Neuronal stem cell (in vitro differentiated cells): Measurements from ENCODE around the gene GSTT4.

Source experiments
- DNase-seq: peaks from one replicate; pipeline ENCODE4 v3.0.0-alpha.2; 2013; ENCODE audit warnings: low spot score
- H2AFZ ChIP-seq: one replicate; pipeline ENCODE4 v1.6.1; 2013; ENCODE audit warnings: mild to moderate bottlenecking, low read length, inconsistent platforms
- H2AK5ac ChIP-seq: 2 replicates; pipeline ENCODE4 v1.6.1; 2013; ENCODE audit warnings: low read depth, mild to moderate bottlenecking, inconsistent platforms, low read length, moderate library complexity, mixed read lengths
- H2BK120ac ChIP-seq: 2 replicates; pipeline ENCODE4 v1.6.1; 2013; ENCODE audit warnings: low read depth, mild to moderate bottlenecking, inconsistent platforms, low read length, moderate library complexity, mixed read lengths
- H2BK12ac ChIP-seq: one replicate; pipeline ENCODE4 v1.6.1; 2013; ENCODE audit warnings: low read length, inconsistent platforms
- H2BK15ac ChIP-seq: 2 replicates; pipeline ENCODE4 v1.6.1; 2013; ENCODE audit warnings: mild to moderate bottlenecking, low read length, inconsistent platforms, mixed read lengths
- H2BK5ac ChIP-seq: one replicate; pipeline ENCODE4 v1.6.1; 2013; ENCODE audit warnings: inconsistent platforms, mild to moderate bottlenecking, low read length, moderate library complexity
- H3K14ac ChIP-seq: one replicate; pipeline ENCODE4 v1.6.1; 2013; ENCODE audit warnings: low read length, inconsistent platforms
- H3K18ac ChIP-seq: 2 replicates; pipeline ENCODE4 v1.6.1; 2013; ENCODE audit warnings: low read length, inconsistent platforms
- H3K23ac ChIP-seq: 2 replicates; pipeline ENCODE4 v1.6.1; 2013; ENCODE audit warnings: low read depth, mild to moderate bottlenecking, mixed read lengths, low read length, inconsistent platforms; ENCODE audit not compliant: poor library complexity
- H3K27ac ChIP-seq: replicated peaks from 3 replicates; pipeline ENCODE4 v1.5.1; 2013; ENCODE audit warnings: low read length, inconsistent platforms
- H3K27me3 ChIP-seq, 3 experiments: 2 replicates each; pipeline ENCODE4 v1.6.1; 2013; ENCODE audit warnings: low read length in 3 of 3, mild to moderate bottlenecking in 2 of 3, inconsistent platforms in 1 of 3, low read depth in 1 of 3, mixed read lengths in 1 of 3, moderate library complexity in 1 of 3; ENCODE audit not compliant: control insufficient read depth in 3 of 3, insufficient read depth in 3 of 3
- H3K36me3 ChIP-seq, 2 donors: replicated peaks in 1 of 2; 2 replicates each; pipeline ENCODE4 v1.6.1; 2013; ENCODE audit warnings: low read length in 2 of 2; ENCODE audit not compliant: control insufficient read depth in 2 of 2, insufficient read depth in 2 of 2
- H3K4ac ChIP-seq: 2 replicates; pipeline ENCODE4 v1.6.1; 2013; ENCODE audit warnings: inconsistent platforms, mild to moderate bottlenecking, low read length, moderate library complexity
- H3K4me1 ChIP-seq, 2 donors: 1 replicate in 1 of 2; 2 replicates in 1 of 2; pipeline ENCODE4 v1.6.1; 2013; ENCODE audit warnings: low read length in 2 of 2, low read depth in 1 of 2; ENCODE audit not compliant: control insufficient read depth in 2 of 2, insufficient read depth in 1 of 2
- H3K4me2 ChIP-seq: one replicate; pipeline ENCODE4 v1.6.1; 2013; ENCODE audit warnings: mild to moderate bottlenecking, low read length, inconsistent platforms; ENCODE audit not compliant: insufficient read depth, poor library complexity, severe bottlenecking
- H3K4me3 ChIP-seq, 2 donors: 2 replicates each; pipeline ENCODE4 v1.5.1; 2013; ENCODE audit warnings: low read length in 2 of 2, mild to moderate bottlenecking in 2 of 2, inconsistent platforms in 1 of 2, moderate library complexity in 1 of 2
- H3K79me1 ChIP-seq: one replicate; pipeline ENCODE4 v1.6.1; 2013; ENCODE audit warnings: low read depth, mild to moderate bottlenecking, inconsistent platforms, low read length, moderate library complexity
- H3K9ac ChIP-seq: one replicate; pipeline ENCODE4 v1.6.1; 2013; ENCODE audit warnings: mild to moderate bottlenecking, low read depth, low read length, inconsistent platforms; ENCODE audit not compliant: poor library complexity
- H3K9me3 ChIP-seq, 2 donors: replicated peaks in 1 of 2; 2 replicates each; pipeline versions ENCODE3 to v1.6.1; 2013; ENCODE audit warnings: low read length in 2 of 2, mild to moderate bottlenecking in 2 of 2, inconsistent platforms in 1 of 2, low read depth in 1 of 2, mixed read lengths in 1 of 2, moderate library complexity in 1 of 2; ENCODE audit not compliant: control insufficient read depth in 2 of 2, insufficient read depth in 1 of 2
- H4K8ac ChIP-seq: one replicate; pipeline ENCODE4 v1.6.1; 2013; ENCODE audit warnings: low read depth, mild to moderate bottlenecking, inconsistent platforms, low read length, moderate library complexity
- H4K91ac ChIP-seq: one replicate; pipeline ENCODE4 v1.6.1; 2013; ENCODE audit warnings: low read length, low read depth, mild to moderate bottlenecking, inconsistent platforms; ENCODE audit not compliant: poor library complexity
- WGBS, 2 donors: extraction: QIAGEN DNeasy Blood & Tissue Kit; methylation state at CpG; one replicate each; pipeline ENCODE4 v1.1.7; 2013; ENCODE audit warnings: missing lambda C conversion rate in 2 of 2, mixed read lengths in 1 of 2; ENCODE audit not compliant: insufficient read length in 2 of 2, insufficient replicate concordance in 1 of 2; ENCODE audit errors: extremely low coverage in 2 of 2; 5-methylcytosine and 5-hydroxymethylcytosine counted together

The GSTT4 gene

DNA sequence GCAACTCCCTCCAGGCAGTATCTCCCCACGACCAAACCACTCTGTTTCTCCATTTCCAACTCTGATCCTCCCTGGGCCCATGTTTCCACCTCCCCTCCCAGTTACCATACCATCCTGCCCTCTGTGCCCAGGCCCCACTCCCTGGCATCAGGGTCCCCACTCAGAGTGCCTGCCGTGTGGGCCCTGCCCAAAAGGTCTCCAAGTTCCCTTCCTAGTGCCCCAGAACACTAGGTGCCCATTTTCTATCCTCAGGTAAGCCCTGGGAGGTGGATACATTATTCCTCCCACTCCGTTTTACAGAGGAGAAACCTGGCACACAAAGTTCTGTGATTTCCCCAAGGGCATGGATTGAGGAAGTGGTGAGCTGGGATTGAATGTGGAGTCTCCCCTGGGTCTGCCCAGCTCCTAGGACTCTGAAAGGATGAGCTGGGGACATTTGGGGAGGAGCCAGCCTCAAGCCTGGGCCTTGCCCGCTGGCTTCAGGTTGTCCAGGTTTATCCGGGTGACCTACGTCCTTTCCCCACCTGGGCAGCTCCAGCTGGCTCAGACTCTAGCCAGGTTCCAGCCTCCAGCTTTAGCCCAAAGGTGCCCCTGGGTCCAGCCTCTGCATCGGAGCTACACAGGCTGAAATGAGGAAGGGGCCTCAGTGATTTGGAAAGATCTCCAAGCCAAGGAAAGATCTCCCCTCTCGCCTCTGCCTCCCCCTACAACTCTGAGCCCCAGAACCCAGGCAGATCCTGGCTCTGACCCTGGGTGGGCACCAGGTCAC is 2.2 kb upstream of the GSTT4 start:
- H3K4me3 ChIP-seq: no peak overlapping the region
- peaks cover 0 to 8% of the 10 kb centered on the region in 2 donors for H3K9me3 ChIP-seq
- H3K18ac ChIP-seq: peak overlapping the region; percentile 7
- no peak for DNase-seq
- H4K8ac ChIP-seq: peak overlapping the region; percentile 53
- no peak overlapping the region for H2BK120ac ChIP-seq
- no peak overlapping the region for H2BK15ac ChIP-seq
- H3K23ac ChIP-seq: peak overlapping the region; percentile 17
- H2BK5ac ChIP-seq: peak overlapping the region; percentile 30
- no peak overlapping the region for H3K4ac ChIP-seq
- H3K27me3 ChIP-seq: peaks cover 0 to 32% (median 0%) of the 10 kb centered on the region in 3 experiments
- no peak overlapping the region for H3K9ac ChIP-seq
- no peak overlapping the region for H3K27ac ChIP-seq
- peak overlapping the region; percentile 22 for H2AK5ac ChIP-seq
- H3K79me1 ChIP-seq: peaks cover 6% of the 10 kb centered on the region
- H3K36me3 ChIP-seq: no peaks in the 10 kb centered on the region
- no peak overlapping the region for H2AFZ ChIP-seq
- WGBS, 2 donors: no CpG with 5 or more reads among the region's 8 CpGs
- H3K4me2 ChIP-seq: no peak overlapping the region
- H3K14ac ChIP-seq: no peak overlapping the region
- H3K4me1 ChIP-seq: peaks cover 3 to 10% of the 10 kb centered on the region in 2 donors
- no peak overlapping the region for H2BK12ac ChIP-seq
- H4K91ac ChIP-seq: no peak overlapping the region

DNA sequence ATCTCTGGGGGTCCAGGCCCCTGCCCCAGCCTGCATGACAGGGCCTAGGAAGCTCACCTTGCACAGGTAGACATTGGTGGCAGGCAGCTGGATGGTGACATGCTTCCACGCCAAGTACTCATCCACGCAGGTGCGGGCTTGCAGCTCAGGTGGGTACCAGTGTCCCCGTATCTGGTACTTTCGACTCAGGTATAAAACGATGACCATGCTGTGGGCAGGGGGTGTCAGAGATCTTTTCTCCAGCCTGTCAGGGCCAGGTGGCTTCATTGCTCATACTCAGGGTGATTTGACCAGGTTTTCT is 1.6 kb upstream of the GSTT4 start:
- H4K91ac ChIP-seq: no peak overlapping the region
- no peak overlapping the region for H3K9ac ChIP-seq
- peaks cover 0 to 8% of the 10 kb centered on the region in 2 donors for H3K4me1 ChIP-seq
- H3K4me3 ChIP-seq: no peak overlapping the region
- peak overlapping the region; percentile 17 for H3K23ac ChIP-seq
- no peak for DNase-seq
- H2AK5ac ChIP-seq: peak overlapping the region; percentile 22
- H2BK15ac ChIP-seq: peak overlapping the region; percentile 23
- no peak overlapping the region for H3K4me2 ChIP-seq
- no peak overlapping the region for H4K8ac ChIP-seq
- no peak overlapping the region for H2AFZ ChIP-seq
- H3K4ac ChIP-seq: no peak overlapping the region
- H3K36me3 ChIP-seq: no peaks in the 10 kb centered on the region
- peaks cover 3% of the 10 kb centered on the region for H3K79me1 ChIP-seq
- H3K18ac ChIP-seq: no peak overlapping the region
- peaks cover 0 to 32% (median 0%) of the 10 kb centered on the region in 3 experiments for H3K27me3 ChIP-seq
- peak overlapping the region; percentile 30 for H2BK5ac ChIP-seq
- no peak overlapping the region for H2BK120ac ChIP-seq
- H3K9me3 ChIP-seq: peaks cover 0 to 8% of the 10 kb centered on the region in 2 donors
- WGBS, 2 donors: no CpG with 5 or more reads among the region's 6 CpGs
- no peak overlapping the region for H2BK12ac ChIP-seq
- H3K14ac ChIP-seq: peak overlapping the region; percentile 77
- no peak overlapping the region for H3K27ac ChIP-seq

DNA sequence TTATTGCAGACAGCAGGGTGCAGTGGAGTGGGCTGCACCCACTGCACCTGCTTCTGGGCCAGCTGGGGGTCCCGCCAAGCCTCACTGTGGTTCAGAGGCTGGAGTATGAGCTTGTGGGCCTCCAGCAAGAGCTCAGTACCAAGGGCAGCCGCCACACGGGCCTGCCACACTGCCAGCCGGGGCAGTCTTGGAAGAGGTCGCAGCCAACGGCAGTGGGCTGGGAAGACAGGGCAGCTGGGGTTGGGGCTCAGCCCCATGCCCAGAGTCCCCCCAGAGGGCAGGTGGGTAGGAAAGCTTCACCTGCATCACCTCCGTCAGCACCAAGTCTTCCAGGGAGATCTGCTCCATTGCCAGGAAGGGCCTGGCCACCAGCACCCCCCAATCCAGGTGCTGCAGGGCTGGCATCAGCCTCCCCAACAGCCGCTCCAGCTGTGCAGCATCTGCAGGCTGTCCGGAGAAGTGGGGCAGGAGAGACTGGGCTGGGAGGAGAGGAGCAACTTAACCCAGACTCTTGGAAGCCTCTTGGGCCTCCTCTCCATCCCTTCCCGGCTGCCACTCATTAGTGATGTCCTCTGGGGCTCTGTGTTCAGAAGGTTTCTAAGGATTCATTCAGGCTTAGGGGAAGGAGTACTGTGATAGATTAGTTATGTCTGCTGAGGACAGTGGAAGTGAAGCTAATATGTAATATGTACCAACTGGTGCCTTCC is 1.1 kb upstream of the GSTT4 start:
- Histone ChIP-seq H3K27ac (no peak overlapping the region), H3K4me3 (no peak overlapping the region), H3K18ac (peak overlapping the region; percentile 6), H2BK15ac (peak overlapping the region; percentile 29), H3K4me2 (no peak overlapping the region), H3K9ac (no peak overlapping the region), H4K91ac (no peak overlapping the region), H3K27me3 (peaks cover 0 to 32% (median 0%) of the 10 kb centered on the region in 3 experiments), H3K14ac (no peak overlapping the region), H4K8ac (no peak overlapping the region), H3K4ac (no peak overlapping the region), H3K79me1 (no peaks in the 10 kb centered on the region), H2BK120ac (no peak overlapping the region), H3K9me3 (peaks cover 0 to 8% of the 10 kb centered on the region in 2 donors), H2BK5ac (no peak overlapping the region), H3K36me3 (no peaks in the 10 kb centered on the region), H3K23ac (no peak overlapping the region), H3K4me1 (peaks cover 1 to 8% of the 10 kb centered on the region in 2 donors), H2AFZ (no peak overlapping the region), H2BK12ac (no peak overlapping the region), H2AK5ac (peak overlapping the region; percentile 6)
- DNase-seq: no peak
- WGBS, 2 donors: no CpG with 5 or more reads among the region's 10 CpGs

DNA sequence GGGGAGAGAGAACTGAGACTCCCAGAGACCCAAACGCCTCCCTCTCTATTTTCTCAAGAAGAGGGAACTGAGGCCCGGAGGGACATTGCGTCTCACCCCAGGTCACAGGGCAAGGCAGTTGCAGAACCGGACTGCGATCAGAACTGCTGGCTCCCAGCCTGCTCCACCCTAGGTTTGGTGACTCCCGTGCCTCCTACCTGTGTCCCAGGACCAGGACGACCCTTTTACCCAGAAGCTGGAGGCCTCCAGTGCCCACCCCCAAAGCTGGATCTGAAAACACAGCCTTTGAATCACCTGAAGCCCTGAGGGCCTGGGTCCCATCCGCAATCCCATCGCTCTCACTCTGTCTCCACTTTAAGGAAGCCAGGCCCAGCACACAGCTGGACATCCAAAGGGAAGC is 1.4 kb downstream of the GSTT4 start:
- peaks cover 4 to 7% of the 10 kb centered on the region in 2 donors for H3K4me1 ChIP-seq
- H2AK5ac ChIP-seq: no peak overlapping the region
- H3K14ac ChIP-seq: no peak overlapping the region
- H3K23ac ChIP-seq: no peak overlapping the region
- peaks cover 0 to 32% (median 0%) of the 10 kb centered on the region in 3 experiments for H3K27me3 ChIP-seq
- H3K4ac ChIP-seq: no peak overlapping the region
- H4K8ac ChIP-seq: no peak overlapping the region
- no peak overlapping the region for H3K27ac ChIP-seq
- H3K9ac ChIP-seq: no peak overlapping the region
- H3K4me2 ChIP-seq: no peak overlapping the region
- H2BK5ac ChIP-seq: no peak overlapping the region
- no peak overlapping the region for H4K91ac ChIP-seq
- H3K4me3 ChIP-seq: no peak overlapping the region
- H2BK120ac ChIP-seq: no peak overlapping the region
- H3K79me1 ChIP-seq: no peaks in the 10 kb centered on the region
- no peak overlapping the region for H2BK15ac ChIP-seq
- H2BK12ac ChIP-seq: no peak overlapping the region
- no peaks in the 10 kb centered on the region for H3K36me3 ChIP-seq
- no CpG with 5 or more reads among the region's 9 CpGs for WGBS, 2 donors
- no peak for DNase-seq
- no peaks in the 10 kb centered on the region for H3K9me3 ChIP-seq
- H3K18ac ChIP-seq: no peak overlapping the region
- H2AFZ ChIP-seq: peak overlapping the region; percentile 64
